ENCODE data around the gene CC2D2A. TPM values are rescaled to one million over a fixed set of nuclear protein-coding genes. Genes with fewer than 3 reads are reported as not detected.

CC2D2A gene
- total and polyA plus RNA-seq, 4 donors: 9.2 to 63.7 (median 24.8) TPM

GRCh38 chr4:15438939-15439524 lies 30.6 kb upstream of the CC2D2A start:
- Histone ChIP-seq H3K4me3 (no peak overlapping the region), H3K27me3 (ENCODE audit: control insufficient read depth in 3 of 3, insufficient read depth in 3 of 3, low read length in 2 of 3) (no peaks in the 10 kb centered on the region), H3K36me3 (ENCODE audit: control insufficient read depth in 4 of 4, insufficient read depth in 4 of 4, low read length in 4 of 4) (peaks cover 0 to 5% (median 0%) of the 10 kb centered on the region in 4 donors), H3K9ac (ENCODE audit: insufficient read depth in 1 of 2, low read length in 2 of 2) (no peak overlapping the region), H3K4me1 (ENCODE audit: control insufficient read depth in 5 of 5, insufficient read depth in 5 of 5, low read length in 5 of 5) (peaks cover 0 to 13% (median 1%) of the 10 kb centered on the region in 5 donors), H3K9me3 (ENCODE audit: control insufficient read depth in 4 of 4, insufficient read depth in 3 of 4, low read length in 3 of 4) (no peaks in the 10 kb centered on the region), H3K27ac (ENCODE audit: low read depth in 1 of 2, low read length in 1 of 2) (no peak overlapping the region)
- DNase-seq (no peak), ATAC-seq (ENCODE audit: insufficient read depth, low FRiP score) (no peak)
- WGBS, 2 donors: 68 to 75% methylated on average over 2 of the region's 2 CpGs
- TF ChIP-seq, protein P1, sequence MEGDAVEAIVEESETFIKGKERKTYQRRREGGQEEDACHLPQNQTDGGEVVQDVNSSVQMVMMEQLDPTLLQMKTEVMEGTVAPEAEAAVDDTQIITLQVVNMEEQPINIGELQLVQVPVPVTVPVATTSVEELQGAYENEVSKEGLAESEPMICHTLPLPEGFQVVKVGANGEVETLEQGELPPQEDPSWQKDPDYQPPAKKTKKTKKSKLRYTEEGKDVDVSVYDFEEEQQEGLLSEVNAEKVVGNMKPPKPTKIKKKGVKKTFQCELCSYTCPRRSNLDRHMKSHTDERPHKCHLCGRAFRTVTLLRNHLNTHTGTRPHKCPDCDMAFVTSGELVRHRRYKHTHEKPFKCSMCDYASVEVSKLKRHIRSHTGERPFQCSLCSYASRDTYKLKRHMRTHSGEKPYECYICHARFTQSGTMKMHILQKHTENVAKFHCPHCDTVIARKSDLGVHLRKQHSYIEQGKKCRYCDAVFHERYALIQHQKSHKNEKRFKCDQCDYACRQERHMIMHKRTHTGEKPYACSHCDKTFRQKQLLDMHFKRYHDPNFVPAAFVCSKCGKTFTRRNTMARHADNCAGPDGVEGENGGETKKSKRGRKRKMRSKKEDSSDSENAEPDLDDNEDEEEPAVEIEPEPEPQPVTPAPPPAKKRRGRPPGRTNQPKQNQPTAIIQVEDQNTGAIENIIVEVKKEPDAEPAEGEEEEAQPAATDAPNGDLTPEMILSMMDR (IDR thresholded peaks at IDR 0.05; ENCODE audit: control extremely low read depth, extremely low read depth): no peak

- Histone ChIP-seq H3K9me3 (ENCODE audit: control insufficient read depth in 4 of 4, insufficient read depth in 3 of 4, low read length in 3 of 4) (no peaks in the 10 kb centered on the region), H3K27ac (ENCODE audit: low read depth in 1 of 2, low read length in 1 of 2) (no peak overlapping the region), H3K9ac (ENCODE audit: insufficient read depth in 1 of 2, low read length in 2 of 2) (no peak overlapping the region), H3K27me3 (ENCODE audit: control insufficient read depth in 3 of 3, insufficient read depth in 3 of 3, low read length in 2 of 3) (no peaks in the 10 kb centered on the region), H3K36me3 (ENCODE audit: control insufficient read depth in 4 of 4, insufficient read depth in 4 of 4, low read length in 4 of 4) (no peaks in the 10 kb centered on the region), H3K4me3 (no peak overlapping the region), H3K4me1 (ENCODE audit: control insufficient read depth in 5 of 5, insufficient read depth in 5 of 5, low read length in 5 of 5) (peaks cover 0 to 2% (median 0%) of the 10 kb centered on the region in 5 donors)
- TF ChIP-seq, protein P1 (IDR thresholded peaks at IDR 0.05; ENCODE audit: control extremely low read depth, extremely low read depth): no peak
- DNase-seq: peak in 1 of 3 donors; percentile 50
- ATAC-seq (ENCODE audit: insufficient read depth, low FRiP score): no peak
- WGBS, 2 donors: 84 to 90% methylated on average over 2 of the region's 2 CpGs
Observed at GRCh38 chr4:15443371-15444160, 26.1 kb upstream of the CC2D2A start.

- Histone ChIP-seq H3K4me3 (no peak overlapping the region), H3K4me1 (ENCODE audit: control insufficient read depth in 5 of 5, insufficient read depth in 5 of 5, low read length in 5 of 5) (peaks cover 0 to 2% (median 0%) of the 10 kb centered on the region in 5 donors), H3K9ac (ENCODE audit: insufficient read depth in 1 of 2, low read length in 2 of 2) (no peak overlapping the region), H3K27ac (ENCODE audit: low read depth in 1 of 2, low read length in 1 of 2) (no peak overlapping the region), H3K9me3 (ENCODE audit: control insufficient read depth in 4 of 4, insufficient read depth in 3 of 4, low read length in 3 of 4) (no peaks in the 10 kb centered on the region), H3K36me3 (ENCODE audit: control insufficient read depth in 4 of 4, insufficient read depth in 4 of 4, low read length in 4 of 4) (no peaks in the 10 kb centered on the region), H3K27me3 (ENCODE audit: control insufficient read depth in 3 of 3, insufficient read depth in 3 of 3, low read length in 2 of 3) (no peaks in the 10 kb centered on the region)
- ATAC-seq (ENCODE audit: insufficient read depth, low FRiP score) (no peak), DNase-seq (no peak)
- 95 to 98% methylated on average over 7 of the region's 7 CpGs for WGBS, 2 donors
- TF ChIP-seq, protein P1 (IDR thresholded peaks at IDR 0.05; ENCODE audit: control extremely low read depth, extremely low read depth): no peak
Observed at GRCh38 chr4:15444276-15444675, 25.4 kb upstream of the CC2D2A start.

Measured in lung (tissue), 12 donors.